Endothelial cell of umbilical vein (primary cell): Measurements from ENCODE around the gene GUCA1A.

Source experiments
- EZH2 ChIP-seq: IDR thresholded peaks from 2 replicates; pipeline ENCODE4 v1.6.1; 2012; ENCODE audit warnings: borderline replicate concordance, low read depth, mild to moderate bottlenecking, moderate library complexity, low read length, inconsistent platforms; ENCODE audit not compliant: severe bottlenecking
- POLR2A ChIP-seq: IDR thresholded peaks from 2 replicates; pipeline ENCODE4 v1.6.1; 2012; ENCODE audit warnings: low read depth, mild to moderate bottlenecking, control low read depth, low read length
- TF ChIP-seq, protein P1 (sequence below), 2 donors: IDR thresholded peaks; 1 replicate in 1 of 2; 2 replicates in 1 of 2; pipeline ENCODE4 v1.5.1; 2011; ENCODE audit warnings: low read length in 2 of 2, mild to moderate bottlenecking in 2 of 2, moderate library complexity in 2 of 2, control low read depth in 1 of 2, inconsistent platforms in 1 of 2, low read depth in 1 of 2; ENCODE audit not compliant: insufficient read depth in 1 of 2; ENCODE audit errors: extremely low read depth in 1 of 2

DNA sequence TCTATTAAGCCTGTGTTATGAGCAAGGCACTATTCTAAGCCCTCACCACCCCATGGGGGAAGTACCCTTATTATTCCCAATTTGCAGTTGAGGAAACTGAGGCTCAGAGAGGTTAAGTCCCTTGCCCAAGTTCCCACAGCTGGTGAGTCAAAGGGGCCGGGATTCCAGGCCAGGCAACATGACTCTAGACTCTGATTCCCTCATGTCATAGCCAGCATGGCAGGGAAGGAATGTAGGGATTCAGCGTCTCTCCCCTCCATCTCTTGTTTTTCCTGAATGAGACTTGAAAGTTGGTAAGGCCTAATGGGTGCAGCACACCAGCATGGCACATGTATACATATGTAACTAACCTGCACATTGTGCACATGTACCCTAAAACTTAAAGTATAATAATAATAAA lies 37.4 kb upstream of the GUCA1A start:
- TF ChIP-seq, protein P1, sequence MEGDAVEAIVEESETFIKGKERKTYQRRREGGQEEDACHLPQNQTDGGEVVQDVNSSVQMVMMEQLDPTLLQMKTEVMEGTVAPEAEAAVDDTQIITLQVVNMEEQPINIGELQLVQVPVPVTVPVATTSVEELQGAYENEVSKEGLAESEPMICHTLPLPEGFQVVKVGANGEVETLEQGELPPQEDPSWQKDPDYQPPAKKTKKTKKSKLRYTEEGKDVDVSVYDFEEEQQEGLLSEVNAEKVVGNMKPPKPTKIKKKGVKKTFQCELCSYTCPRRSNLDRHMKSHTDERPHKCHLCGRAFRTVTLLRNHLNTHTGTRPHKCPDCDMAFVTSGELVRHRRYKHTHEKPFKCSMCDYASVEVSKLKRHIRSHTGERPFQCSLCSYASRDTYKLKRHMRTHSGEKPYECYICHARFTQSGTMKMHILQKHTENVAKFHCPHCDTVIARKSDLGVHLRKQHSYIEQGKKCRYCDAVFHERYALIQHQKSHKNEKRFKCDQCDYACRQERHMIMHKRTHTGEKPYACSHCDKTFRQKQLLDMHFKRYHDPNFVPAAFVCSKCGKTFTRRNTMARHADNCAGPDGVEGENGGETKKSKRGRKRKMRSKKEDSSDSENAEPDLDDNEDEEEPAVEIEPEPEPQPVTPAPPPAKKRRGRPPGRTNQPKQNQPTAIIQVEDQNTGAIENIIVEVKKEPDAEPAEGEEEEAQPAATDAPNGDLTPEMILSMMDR (IDR thresholded peaks at IDR 0.05; ENCODE audit: extremely low read depth in 1 of 2, insufficient read depth in 1 of 2, low read depth in 1 of 2, low read length in 2 of 2), result no peak
- TF ChIP-seq POLR2A (no peak), EZH2 (no peak)
